IPS DF 6.9 (cell line): Measurements from ENCODE around the gene VIT.
A peak's percentile ranks its signal among the peaks of the same experiment; 100 is the strongest.

Experiments used
- DNase-seq: peaks from one replicate; pipeline ENCODE4 v3.0.0-alpha.2; 2013; ENCODE audit warnings: low read depth, low spot score
- H3K27ac ChIP-seq: one replicate; pipeline ENCODE4 v1.5.1; 2013; ENCODE audit warnings: low read length, control low read depth
- H3K27me3 ChIP-seq: 2 replicates; pipeline ENCODE4 v1.6.1; 2013; ENCODE audit warnings: mild to moderate bottlenecking, low read length; ENCODE audit not compliant: control insufficient read depth, insufficient read depth
- H3K36me3 ChIP-seq: 2 replicates; pipeline ENCODE4 v1.6.1; 2013; ENCODE audit warnings: low read length; ENCODE audit not compliant: control insufficient read depth, insufficient read depth
- H3K4me1 ChIP-seq: 2 replicates; pipeline ENCODE4 v1.6.1; 2013; ENCODE audit warnings: low read length; ENCODE audit not compliant: control insufficient read depth, insufficient read depth
- H3K4me3 ChIP-seq: 2 replicates; pipeline ENCODE4 v1.5.1; 2013; ENCODE audit warnings: mild to moderate bottlenecking, low read length
- H3K9me3 ChIP-seq: 2 replicates; pipeline ENCODE4 v1.6.1; 2013; ENCODE audit warnings: low read length, inconsistent platforms; ENCODE audit not compliant: control insufficient read depth, insufficient read depth
- WGBS: extraction: QIAGEN DNeasy Blood & Tissue Kit; methylation state at CpG from one replicate; pipeline ENCODE4 v1.1.7; 2013; ENCODE audit warnings: mixed read lengths, missing lambda C conversion rate; ENCODE audit not compliant: insufficient read length, insufficient coverage; 5-methylcytosine and 5-hydroxymethylcytosine counted together

The VIT gene

GRCh38 chr2:36780231-36780839 lies 83.8 kb downstream of the VIT start:
- WGBS, result no CpG with 5 or more reads among the region's 4 CpGs
- Histone ChIP-seq H3K27ac (no peak overlapping the region), H3K27me3 (no peaks in the 10 kb centered on the region), H3K4me3 (no peak overlapping the region), H3K9me3 (no peaks in the 10 kb centered on the region), H3K36me3 (no peaks in the 10 kb centered on the region), H3K4me1 (no peaks in the 10 kb centered on the region; the same call in 1 of the 2 replicates)
- peak; percentile 31 for DNase-seq

GRCh38 chr2:36781907-36782720 lies 85.6 kb downstream of the VIT start:
- Histone ChIP-seq H3K4me3 (no peak overlapping the region), H3K27me3 (no peaks in the 10 kb centered on the region), H3K4me1 (no peaks in the 10 kb centered on the region; the same call in 1 of the 2 replicates), H3K36me3 (no peaks in the 10 kb centered on the region), H3K9me3 (no peaks in the 10 kb centered on the region), H3K27ac (no peak overlapping the region)
- whole genome bisulfite sequencing, result no CpG with 5 or more reads among the region's 19 CpGs
- DNase-seq, result no peak

GRCh38 chr2:36783246-36783645 lies 86.7 kb downstream of the VIT start:
- Histone ChIP-seq H3K4me1 (no peaks in the 10 kb centered on the region; the same call in 1 of the 2 replicates), H3K36me3 (no peaks in the 10 kb centered on the region), H3K27ac (no peak overlapping the region), H3K27me3 (no peaks in the 10 kb centered on the region), H3K9me3 (no peaks in the 10 kb centered on the region), H3K4me3 (no peak overlapping the region)
- WGBS, result no CpG with 5 or more reads among the region's 2 CpGs
- DNase-seq, result no peak

- H3K27ac ChIP-seq, result no peak overlapping the region
- peak; percentile 67 for DNase-seq
- WGBS, result no CpG with 5 or more reads among the region's 5 CpGs
- H3K36me3 ChIP-seq, result no peaks in the 10 kb centered on the region
- H3K27me3 ChIP-seq, result no peaks in the 10 kb centered on the region
- H3K9me3 ChIP-seq, result no peaks in the 10 kb centered on the region
- H3K4me1 ChIP-seq, result no peaks in the 10 kb centered on the region; the same call in 1 of the 2 replicates
- no peak overlapping the region for H3K4me3 ChIP-seq
Measured at GRCh38 chr2:36785179-36785795, 88.8 kb downstream of the VIT start.

DNA sequence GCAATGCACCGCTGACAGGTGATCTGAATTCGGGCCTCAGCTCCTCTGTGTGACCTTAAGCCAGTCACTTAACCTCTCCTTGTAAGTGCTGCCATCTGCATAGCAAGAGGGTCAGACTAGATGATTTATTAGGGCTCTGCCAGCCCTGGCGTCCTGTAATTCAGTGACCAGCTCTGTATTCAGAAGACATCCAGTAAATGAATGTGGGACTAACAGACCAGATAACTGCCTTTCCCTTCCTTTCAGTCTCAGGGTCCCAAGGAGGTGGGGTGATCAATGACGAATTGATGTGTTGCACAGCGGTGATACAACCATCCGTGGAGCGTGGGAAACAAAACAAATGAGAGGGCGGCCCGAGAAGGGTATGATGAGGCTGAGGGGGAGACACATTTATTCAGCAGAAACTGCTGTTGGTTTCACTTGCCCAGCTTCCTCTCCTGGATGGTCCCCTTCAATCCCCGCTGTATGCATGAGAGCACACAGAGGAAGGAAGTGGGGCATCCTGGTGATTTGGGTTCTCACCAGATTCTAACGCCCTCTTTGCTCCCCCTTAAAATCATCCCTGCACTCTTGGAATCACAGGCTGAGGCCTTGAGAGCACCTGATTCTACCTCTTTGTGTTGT lies 92.8 kb downstream of the VIT start:
- peaks cover 1% of the 10 kb centered on the region; the same call in 1 of the 2 replicates for H3K4me1 ChIP-seq
- no peaks in the 10 kb centered on the region for H3K36me3 ChIP-seq
- H3K9me3 ChIP-seq, result no peaks in the 10 kb centered on the region
- no peak overlapping the region for H3K27ac ChIP-seq
- H3K27me3 ChIP-seq, result no peaks in the 10 kb centered on the region
- DNase-seq, result no peak
- H3K4me3 ChIP-seq, result no peak overlapping the region
- WGBS, result no CpG with 5 or more reads among the region's 11 CpGs

GRCh38 chr2:36792951-36793350 lies 96.4 kb downstream of the VIT start:
- Histone ChIP-seq H3K27ac (no peak overlapping the region), H3K4me3 (no peak overlapping the region), H3K36me3 (no peaks in the 10 kb centered on the region), H3K4me1 (0 out of 2 replicates have a peak, but pooled peaks cover 2% of the 10 kb centered on the region), H3K27me3 (no peaks in the 10 kb centered on the region), H3K9me3 (no peaks in the 10 kb centered on the region)
- no peak for DNase-seq
- WGBS, result no CpG with 5 or more reads among the region's 2 CpGs

GRCh38 chr2:36797324-36798070 lies 101.0 kb downstream of the VIT start:
- Histone ChIP-seq H3K4me1 (0 out of 2 replicates have a peak, but pooled peaks cover 1% of the 10 kb centered on the region), H3K27ac (no peak overlapping the region), H3K27me3 (no peaks in the 10 kb centered on the region), H3K4me3 (no peak overlapping the region), H3K36me3 (no peaks in the 10 kb centered on the region), H3K9me3 (no peaks in the 10 kb centered on the region)
- WGBS, result no CpG with 5 or more reads among the region's 6 CpGs
- DNase-seq, result no peak

- Histone ChIP-seq H3K27me3 (no peaks in the 10 kb centered on the region), H3K4me3 (no peak overlapping the region), H3K36me3 (no peaks in the 10 kb centered on the region), H3K27ac (no peak overlapping the region), H3K9me3 (no peaks in the 10 kb centered on the region), H3K4me1 (0 out of 2 replicates have a peak, but pooled peaks cover 1% of the 10 kb centered on the region)
- no peak for DNase-seq
- no CpG with 5 or more reads among the region's 3 CpGs for WGBS
Measured at GRCh38 chr2:36798724-36799123, 102.2 kb downstream of the VIT start.

- no peaks in the 10 kb centered on the region for H3K27me3 ChIP-seq
- no CpG with 5 or more reads among the region's 11 CpGs for WGBS
- H3K27ac ChIP-seq, result no peak overlapping the region
- H3K9me3 ChIP-seq, result no peaks in the 10 kb centered on the region
- no peak overlapping the region for H3K4me3 ChIP-seq
- H3K4me1 ChIP-seq, result 0 out of 2 replicates have a peak, but pooled peaks cover 1% of the 10 kb centered on the region
- no peak for DNase-seq
- no peaks in the 10 kb centered on the region for H3K36me3 ChIP-seq
Measured at GRCh38 chr2:36800381-36800780, 103.9 kb downstream of the VIT start.
